HG02870 (cell line): ENCODE data around the gene CELF2.
A peak's percentile ranks its signal among the peaks of the same experiment; 100 is the strongest.

Source experiments
- ATAC-seq: cut with Tn5 transposase; IDR thresholded peaks from one replicate; pipeline ENCODE4 v1.9.1; 2021; ENCODE audit warnings: mild to moderate bottlenecking, moderate library complexity; ENCODE audit not compliant: unreplicated experiment

The CELF2 gene

DNA sequence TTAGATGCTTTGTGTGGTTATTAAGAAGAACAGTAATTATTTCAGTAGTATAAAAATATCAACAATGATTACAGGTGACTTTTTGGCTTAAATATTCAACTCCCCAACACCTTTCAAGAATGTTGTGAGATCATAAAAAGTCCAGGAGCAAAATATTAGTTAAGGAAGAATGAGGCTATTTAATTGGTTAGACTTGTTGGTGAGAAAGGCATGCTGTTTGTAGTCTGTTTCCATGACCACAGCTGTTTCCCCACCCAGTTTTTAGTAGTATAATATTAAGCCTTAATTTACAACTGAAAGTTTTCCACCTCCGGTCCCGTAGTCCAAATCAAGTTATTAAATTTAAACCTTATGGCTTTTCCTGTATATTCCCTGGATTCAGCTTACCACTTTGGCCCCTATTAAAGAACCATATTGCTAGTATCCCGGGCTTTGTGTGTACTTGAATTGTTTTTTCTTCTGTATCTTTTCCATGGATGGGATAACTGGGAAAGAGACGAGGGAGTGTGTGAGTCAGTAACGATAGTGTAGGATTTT, 133.3 kb downstream of the CELF2 start:
- no peak for ATAC-seq

DNA sequence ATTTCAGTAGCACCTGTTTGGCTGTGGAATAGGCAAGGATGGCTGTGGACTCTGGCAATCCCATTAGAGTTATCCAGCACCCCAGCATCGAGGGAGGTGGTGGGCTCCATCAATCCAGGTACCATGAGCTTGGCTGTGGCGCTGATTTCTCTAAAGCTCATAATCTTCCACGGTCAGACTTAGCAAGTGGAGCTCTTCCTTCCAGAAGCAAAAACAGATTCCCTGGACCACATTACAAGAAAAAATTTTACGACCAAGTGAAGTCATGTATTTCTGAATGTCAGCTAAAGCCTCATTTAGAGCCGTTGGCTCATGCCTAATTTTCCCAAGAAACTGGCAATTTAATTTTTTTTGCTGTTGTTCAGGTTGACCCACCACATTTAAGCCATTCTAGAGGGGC, 135.1 kb downstream of the CELF2 start:
- ATAC-seq, result no peak

DNA sequence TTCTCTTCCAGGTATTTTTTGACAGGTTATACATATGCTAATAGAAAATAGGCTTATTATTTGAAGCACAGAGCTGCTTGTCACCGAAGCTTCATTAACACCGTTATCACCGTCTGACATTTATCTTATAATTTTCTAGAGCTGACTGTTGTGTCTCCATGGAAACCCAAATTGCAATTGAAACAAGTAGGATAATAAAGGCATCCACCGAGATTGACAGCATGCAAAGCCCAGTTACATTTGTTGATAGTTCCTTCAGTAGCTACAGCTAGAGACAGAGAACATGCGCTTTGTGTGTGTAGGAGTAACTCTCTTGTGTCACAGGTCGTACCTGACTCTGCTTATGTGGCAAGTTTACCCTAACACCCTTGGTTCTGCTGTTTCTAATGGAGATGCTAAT, 135.6 kb downstream of the CELF2 start:
- ATAC-seq, result no peak

DNA sequence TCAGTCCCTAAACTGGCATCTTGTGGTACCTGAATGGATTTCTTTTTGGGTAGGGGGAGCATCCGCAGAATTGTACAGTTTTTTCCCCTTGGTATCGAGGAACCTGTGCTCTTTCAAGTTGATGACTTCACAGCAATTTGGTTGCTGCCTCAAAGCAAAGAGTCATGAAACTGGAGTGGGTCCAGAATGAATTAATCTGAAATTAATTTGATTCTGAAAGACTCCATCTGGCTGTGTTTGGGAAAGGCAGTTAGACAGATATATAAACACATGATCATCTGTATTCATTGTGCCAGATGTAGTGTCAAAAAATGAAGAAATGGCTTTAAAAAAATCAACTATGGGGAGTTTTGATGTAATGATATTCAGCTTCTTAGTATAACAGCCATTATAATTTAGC, 136.1 kb downstream of the CELF2 start:
- no peak for ATAC-seq

DNA sequence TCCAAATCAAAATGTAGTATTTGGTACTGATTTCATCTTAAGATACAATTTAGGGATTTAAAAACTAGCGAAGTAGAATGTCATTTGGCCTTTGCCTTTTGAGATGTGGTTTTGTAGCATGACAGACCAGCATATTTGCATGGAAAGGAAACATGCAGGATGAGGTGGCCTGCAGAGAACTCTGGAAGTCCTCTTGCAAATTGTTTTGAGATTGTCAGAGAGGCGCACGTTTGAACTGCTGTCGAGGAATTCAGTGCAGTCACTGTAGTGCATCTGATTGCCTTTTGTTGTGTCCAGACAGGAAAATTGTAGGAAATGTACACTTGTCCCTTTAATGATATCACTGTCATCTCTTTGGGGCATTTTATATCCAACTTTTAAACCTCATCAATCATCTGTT, 136.7 kb downstream of the CELF2 start:
- ATAC-seq, result no peak

DNA sequence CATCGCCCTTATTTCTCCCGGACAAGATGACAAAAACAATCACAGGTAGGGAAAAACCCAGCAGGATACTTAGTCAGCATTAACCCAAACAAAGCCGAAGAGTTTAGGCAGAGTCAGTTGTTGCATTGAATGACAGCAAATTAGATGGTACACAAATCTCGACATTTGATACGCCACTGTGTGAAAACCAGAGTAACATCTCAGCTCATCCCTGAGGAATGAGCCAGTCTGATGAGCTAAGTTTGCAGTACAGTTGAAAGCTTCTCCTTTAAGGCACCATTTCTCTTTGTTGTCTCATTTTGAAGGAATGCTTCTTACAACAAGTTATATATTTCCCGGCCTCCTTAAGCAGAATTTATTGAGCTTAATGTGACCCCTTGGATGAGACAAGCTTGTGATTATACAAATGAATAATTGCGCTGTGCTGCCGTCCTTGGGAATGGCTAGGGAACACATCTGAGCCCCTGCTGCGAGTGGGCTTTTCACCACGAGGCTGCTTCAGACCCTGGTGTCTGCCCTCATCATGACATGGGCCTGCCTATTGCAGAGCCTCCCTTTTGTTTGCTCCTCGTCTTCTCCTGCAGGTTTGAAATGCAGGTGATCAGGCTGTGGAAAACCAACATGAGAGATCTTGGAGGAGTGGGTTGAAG, 137.3 kb downstream of the CELF2 start:
- no peak for ATAC-seq

DNA sequence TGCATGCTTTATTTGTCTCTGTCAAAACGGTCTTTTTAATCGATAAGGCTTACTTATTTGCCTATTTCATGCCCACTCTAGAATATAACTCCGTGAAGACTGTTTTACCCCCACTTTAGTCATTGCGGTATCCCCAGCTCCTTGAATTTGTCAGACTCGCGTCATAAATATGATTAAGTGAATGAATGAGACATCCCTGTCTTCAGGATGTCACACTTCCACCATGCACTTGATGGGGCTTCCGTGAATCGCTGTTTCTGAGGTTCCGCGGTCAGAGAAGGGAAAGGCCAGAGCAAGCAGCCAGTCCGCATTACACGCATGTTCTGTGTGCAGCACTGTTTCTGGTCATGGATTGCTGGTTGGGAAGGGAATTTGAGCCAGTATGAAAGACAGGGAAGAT, 138.8 kb downstream of the CELF2 start:
- ATAC-seq, result no peak

DNA sequence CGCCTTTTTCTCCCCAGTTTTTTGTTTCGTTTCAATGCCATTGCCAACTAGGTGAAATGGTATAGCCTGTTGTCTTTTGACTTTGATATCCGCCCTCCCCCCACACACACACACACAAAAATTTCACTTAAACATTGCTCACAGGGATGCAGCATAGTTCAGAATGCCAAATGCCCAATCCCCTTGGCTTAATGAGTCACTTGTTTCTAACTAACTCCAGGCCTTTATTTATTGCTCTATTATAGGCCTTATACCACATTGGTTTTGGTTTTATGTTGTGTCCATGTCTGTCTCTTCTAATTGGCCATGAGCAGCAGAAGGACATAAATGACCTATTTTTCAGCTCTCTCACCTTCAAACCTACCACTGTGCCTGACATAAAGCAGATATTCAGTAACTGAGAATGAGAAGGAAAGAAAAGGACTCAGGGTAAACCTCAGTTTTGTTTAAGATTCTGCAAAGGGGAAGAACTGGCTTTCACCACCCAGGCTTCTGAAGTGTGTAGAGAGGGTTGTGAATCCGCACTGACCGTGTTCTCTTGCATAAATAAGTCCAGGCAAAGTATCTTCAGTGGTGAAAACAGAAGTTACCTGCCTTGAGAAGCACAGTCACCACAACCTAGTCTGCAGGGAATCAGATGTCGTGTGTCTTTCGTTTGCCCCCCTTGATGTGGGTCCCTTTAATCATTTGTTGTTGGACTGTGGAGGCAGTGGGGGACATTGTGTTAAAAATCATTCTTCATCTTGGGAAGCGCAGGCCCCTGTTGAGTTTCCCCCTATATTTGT, 139.8 kb downstream of the CELF2 start:
- peak; percentile 59 for ATAC-seq

DNA sequence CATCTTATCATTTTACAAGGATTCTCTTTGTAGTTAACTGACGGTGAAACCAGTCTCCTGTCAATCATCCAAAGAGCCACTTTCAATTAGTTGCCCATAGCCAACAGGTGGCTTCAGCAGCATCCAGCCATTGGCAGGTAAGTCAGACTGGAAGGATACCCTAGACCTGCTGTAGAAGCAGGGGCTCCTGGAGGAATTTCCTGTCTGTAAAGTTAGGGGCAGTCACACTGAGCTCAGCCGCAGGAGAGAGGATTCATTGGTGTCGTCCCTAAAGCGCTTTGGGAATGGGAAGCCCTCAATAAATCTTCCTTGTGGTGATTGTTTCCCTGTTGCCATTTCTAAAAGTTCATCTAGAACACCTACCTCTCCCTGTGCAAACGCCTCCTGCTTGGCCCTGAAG, 140.4 kb downstream of the CELF2 start:
- ATAC-seq, result no peak

DNA sequence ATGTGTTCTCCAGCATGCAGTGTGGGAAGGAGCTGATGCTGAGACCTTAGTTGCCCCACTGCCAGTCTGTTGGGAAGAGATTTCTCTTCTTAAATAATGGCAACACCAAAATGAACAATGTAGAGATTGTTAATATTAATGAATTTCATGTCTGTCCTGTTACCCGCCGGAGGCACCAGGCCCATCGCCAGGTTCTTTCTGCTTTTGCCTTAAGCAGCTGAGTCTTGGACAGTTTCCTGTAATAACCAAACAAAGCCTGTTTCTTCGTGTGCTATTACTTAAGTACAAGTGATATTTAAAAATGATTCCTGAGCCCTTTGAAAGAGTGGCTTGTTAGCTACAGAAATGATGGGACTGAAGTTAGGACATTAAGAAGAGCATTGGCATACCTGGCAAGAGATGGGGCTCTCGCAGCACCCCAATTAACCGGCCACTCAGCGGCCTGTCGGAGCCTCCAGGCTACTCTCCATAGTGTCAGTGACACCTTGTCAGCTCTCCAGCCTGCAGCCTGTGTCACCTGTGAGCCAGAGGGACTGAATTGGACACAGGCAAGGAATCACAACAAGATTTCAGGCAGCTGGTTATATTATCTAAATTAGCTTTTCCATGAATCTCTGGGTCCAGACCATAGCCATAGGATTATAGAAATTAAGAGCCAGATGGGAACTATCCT, 142.0 kb downstream of the CELF2 start:
- no peak for ATAC-seq

DNA sequence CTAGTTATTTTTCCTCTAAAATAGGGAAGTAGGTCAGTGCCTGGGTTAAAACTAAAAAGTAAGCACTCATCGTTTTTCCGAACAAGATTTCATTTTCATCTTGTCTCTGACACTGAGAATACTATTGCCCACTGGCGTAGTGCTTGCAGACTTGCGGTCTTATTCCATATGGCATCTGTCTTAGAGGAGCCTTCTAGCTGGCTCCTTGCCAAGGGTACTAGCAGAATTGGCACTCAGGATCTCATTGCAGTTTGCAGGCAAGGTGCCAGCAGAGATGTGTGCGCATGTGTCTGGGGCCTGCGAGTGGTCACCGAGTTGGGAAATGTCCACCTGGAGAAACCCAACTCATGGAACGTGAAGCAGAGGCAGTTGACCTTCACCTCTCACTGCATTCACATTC, 143.4 kb downstream of the CELF2 start:
- ATAC-seq, result no peak

DNA sequence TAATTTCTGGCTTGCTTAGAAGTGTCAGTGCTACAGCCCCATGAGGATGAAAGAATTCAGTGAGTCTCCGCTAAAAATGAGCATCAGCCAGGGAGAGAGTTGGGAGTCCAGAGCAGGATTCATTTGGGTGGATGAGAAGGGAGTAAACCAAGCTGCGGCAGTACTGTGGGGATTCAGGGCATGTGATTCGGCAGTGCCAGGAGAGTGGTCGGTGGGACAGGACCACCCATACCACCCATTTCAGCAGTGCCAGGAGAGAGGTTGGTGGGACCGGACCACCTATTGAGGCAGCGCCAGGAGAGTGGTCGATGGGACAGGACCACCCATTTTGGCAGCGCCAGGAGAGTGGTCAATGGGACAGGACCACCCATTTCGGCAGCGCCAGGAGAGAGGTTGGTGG, 144.2 kb downstream of the CELF2 start:
- ATAC-seq, result no peak

DNA sequence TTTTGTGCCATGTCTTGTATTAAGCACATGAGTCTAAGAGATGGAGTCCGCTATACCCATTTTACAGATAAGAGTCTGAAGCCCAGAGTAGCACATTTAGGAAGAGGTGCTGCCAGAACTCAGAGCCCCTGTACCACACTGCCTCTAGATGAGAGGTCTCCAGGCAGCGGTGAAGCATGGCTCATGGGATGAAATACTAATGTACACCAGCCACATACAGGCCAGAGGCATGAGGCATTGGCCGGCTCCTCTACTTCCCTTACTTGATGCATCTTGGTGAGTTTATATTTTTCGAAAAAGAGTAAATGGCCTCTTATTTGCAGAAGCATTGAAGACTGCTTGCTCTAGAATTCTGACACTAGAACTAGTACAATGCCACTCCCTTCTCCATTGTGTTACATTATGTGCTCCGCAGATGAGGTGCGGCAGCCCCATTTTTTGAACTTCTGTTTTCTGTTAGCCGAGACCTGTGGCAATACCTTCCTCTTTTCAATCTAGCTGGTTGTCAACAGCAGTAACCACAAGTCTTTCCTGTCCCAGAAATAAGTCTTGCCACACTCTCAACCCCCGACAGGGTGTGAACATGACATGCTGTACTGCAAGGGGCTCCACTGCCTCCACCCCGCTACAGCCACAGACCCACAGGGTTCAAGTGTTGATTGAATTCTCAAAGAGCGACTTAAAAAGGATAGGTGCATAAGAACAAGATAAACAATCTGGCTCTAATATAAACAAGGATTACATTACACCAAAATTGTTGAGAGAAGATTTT, 145.3 kb downstream of the CELF2 start:
- ATAC-seq, result peak; percentile 58

DNA sequence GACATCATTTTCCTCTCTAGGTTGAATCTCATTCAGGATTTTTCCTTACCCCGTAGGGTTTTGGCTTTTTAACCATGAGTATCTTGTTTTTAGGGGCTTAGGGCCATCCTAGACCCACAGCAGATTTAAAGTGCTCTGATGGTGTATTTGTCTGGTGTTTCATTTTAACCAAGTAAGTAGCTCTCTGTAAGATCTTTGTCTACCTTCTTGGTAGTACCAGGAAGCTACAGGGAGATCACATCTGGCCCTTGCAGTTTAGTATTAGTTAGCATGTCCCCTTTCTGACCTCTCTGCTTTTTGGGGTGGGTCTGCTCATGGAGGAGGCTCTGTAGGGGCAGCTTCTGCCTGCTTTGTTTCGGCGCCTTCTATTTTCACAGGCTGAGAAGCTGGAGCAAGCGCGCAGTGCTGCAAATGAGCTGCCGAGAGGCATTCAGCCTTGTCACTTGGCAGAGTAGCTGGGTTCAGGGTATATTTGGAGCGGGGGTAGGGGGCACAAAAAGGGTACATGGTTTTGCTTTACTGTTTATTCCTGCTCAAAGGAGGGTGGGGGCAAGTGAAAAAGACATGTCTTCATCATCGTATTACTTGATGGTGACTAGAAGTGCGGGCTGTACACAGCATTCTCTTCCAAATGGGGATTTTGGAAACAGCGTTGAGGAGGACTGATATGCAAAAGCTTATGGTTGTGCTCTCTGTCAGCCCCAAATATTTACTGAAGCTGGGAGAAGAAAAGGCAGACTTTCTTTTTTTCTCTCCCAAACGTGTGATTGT, 146.3 kb downstream of the CELF2 start:
- no peak for ATAC-seq

DNA sequence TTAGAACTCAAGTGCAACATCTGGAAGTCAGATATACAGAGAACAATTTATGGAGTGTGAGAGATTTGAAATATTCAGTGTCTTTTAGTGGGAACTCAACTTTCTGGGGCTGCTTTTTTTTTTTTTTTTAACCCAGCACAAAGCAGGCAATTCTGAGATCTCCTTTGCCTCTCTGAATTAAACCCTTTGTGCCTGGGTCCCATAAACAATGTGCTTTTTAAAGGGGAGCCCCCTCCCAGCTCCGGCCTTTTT, 146.8 kb downstream of the CELF2 start:
- ATAC-seq, result no peak

DNA sequence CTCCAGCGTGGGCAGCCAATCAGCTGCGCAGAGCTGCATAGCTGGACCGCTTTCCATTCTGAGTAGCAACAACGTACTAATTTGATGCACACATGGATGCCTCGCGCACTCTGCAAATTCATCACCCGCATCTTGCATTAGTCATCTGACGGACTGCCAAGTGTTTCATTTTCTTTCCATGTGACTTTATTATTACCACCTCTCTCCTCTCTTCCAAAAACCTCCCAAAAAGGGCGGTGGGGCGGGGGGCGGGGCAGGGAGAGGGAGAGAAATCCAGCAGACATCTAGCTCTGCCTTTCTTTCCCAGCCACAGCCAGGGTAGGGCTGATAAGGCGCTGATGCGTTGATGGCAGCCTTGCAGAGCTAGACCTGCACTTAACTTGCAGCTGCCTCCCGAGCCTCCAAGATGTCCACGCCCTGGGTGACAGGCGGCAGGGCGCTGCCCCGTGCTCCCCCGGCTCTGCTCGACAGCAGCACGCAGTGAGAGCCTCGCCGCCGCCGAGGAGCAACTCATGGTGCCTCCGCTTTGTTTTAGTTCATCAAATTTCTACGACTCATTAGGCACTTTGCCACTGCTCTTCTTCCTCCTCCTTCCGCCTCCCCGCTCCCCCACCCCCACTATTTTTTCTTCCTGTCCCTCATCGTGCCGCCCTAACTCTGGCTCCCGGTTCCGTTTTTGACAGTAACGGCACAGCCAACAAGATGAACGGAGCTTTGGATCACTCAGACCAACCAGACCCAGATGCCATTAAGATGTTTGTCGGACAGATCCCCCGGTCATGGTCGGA, 147.3 kb downstream of the CELF2 start:
- ATAC-seq, result peak; percentile 25

DNA sequence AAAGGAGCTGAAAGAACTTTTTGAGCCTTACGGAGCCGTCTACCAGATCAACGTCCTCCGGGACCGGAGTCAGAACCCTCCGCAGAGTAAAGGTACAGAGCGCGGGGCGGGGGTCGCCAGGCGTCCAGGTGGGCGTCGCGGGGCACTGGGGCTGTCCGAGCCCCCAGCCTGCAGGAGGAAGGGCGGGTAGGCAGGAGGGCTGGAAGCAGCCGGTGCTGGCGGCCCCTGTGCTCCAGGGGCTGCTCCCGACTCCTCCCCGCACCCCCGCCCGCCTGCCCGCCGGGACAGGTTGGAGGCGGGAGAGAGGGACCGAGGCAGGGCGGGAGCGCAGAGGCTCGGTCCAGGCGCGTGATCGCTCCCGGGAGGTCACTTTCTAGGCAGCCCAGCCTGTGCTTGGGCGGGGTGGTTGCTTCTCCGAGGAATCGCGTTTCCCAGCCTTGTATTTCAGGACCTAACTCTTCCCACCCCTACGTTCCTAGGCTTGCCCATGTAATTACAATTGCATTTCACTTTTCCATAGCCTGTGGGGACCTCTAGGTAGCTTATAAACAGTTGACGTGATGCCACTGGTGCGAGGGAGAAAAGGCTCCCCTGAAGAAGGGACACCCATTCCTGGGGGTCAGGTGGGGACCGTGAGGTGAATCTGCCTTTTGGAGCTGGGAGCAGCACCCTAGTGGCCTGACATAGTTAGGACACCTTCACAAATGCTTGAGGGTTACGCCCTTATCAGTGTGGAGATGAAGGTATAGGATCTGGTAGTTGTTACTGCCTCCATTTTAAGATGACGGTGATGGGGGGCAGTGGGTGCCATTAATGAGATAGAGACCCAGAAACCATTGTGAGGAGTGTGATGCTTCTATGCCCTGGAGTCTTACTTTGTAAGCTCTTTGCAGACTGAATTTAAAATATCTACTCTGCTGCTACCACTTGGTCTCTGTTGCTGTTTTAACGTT, 148.2 kb downstream of the CELF2 start:
- peak; percentile 48 for ATAC-seq

DNA sequence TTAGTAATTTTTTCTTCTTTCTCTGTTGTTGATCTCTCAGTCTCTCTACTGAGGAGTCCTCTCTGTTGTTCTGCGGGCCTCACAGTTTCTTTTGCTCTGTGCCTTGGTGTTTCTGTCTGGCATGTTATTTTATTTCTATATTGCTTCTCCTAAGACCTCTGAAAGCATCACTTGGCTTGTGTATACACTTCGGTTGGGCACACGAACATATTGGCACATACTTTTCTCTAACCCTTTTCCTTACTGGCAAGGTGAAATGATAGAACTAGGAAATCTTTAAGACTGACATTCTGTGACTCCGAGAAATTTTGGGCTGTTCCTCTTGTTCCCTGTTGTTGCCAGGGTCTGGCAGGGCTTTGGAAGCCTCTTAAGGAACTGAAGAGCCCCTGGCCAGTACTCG, 148.9 kb downstream of the CELF2 start:
- ATAC-seq, result no peak
